HG03571 (cell line): ENCODE measurements around the gene CHRM5.

Experiments used
- ATAC-seq: cut with Tn5 transposase; IDR thresholded peaks from one replicate; pipeline ENCODE4 v1.9.1; 2021; ENCODE audit not compliant: unreplicated experiment

The CHRM5 gene

DNA sequence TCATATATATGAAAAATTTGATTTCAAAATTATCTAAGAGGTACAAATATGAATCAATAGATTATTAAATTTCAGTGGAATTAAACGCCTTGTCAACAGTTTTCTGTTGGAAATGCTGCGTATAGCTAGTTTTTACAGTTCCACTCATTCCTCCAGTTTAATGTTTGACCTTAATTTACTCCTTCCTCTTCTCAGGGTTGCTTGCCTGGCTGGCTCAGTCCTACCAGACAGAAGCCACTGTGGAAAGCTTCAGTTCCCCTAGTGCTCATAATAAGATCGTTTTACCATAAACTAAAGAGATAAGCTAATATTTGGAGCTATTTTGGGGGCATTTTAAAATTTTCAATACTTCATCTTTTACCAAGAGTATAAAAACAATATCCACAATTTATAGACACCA, 110.6 kb downstream of the CHRM5 start:
- no peak for ATAC-seq

DNA sequence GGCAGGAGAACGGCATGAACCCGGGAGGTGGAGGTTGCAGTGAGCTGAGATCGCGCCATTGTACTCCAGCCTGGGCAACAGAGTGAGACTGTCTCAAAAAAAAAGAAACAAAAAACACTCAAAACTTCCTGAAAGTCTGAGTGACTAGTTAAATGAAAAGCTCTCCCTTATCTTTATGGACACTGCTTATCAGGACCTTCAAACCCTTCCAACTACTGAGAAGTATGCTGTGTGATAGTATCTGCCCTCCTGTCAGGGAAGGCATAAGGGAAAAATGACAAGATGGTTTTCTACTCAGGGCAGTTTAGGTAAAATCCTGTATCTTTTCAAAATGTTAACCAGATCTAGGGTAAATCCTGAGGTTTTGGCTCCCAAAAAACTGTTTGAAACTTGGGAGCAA, 111.6 kb downstream of the CHRM5 start:
- no peak for ATAC-seq

- ATAC-seq, result no peak
Measured at GRCh38 chr15:34084086-34084485, 115.8 kb downstream of the CHRM5 start.

DNA sequence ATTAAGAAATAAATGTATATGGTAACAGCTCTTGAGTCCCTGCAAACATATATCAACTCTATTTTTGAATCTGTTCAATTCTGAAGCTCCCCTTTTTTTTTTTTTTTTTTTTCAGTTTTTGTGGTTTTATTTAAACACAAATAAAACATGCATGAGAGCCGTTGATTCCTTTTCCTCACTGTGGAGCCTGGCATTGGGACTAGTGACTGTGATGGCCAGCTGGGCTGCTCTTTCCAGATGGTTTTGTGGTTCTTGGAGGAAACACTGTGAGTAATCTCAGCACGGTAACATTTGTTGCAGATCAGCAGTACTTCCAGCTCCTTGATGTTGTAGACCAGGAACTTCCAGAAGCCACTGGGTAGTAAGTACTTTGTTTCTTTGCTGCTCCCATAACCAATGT, 117.4 kb downstream of the CHRM5 start:
- ATAC-seq, result no peak

DNA sequence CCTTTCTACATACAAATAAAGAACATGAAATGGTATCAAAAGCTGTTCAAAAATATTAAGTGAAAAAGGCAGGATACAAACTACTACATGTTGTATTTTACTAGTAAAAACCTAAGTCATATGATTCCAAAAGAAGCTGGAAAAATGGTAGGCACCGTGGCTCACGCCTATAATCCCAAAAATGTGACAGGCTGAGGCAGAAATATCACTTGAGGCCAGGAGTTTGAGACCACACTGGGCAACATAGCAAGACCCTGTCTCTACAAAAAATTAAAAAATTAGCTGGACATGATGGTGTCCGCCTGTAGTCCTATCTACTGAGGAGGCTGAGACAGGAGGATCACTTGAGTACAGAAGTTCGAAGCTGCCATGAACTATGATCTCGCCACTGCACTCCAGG, 131.6 kb downstream of the CHRM5 start:
- ATAC-seq, result no peak

DNA sequence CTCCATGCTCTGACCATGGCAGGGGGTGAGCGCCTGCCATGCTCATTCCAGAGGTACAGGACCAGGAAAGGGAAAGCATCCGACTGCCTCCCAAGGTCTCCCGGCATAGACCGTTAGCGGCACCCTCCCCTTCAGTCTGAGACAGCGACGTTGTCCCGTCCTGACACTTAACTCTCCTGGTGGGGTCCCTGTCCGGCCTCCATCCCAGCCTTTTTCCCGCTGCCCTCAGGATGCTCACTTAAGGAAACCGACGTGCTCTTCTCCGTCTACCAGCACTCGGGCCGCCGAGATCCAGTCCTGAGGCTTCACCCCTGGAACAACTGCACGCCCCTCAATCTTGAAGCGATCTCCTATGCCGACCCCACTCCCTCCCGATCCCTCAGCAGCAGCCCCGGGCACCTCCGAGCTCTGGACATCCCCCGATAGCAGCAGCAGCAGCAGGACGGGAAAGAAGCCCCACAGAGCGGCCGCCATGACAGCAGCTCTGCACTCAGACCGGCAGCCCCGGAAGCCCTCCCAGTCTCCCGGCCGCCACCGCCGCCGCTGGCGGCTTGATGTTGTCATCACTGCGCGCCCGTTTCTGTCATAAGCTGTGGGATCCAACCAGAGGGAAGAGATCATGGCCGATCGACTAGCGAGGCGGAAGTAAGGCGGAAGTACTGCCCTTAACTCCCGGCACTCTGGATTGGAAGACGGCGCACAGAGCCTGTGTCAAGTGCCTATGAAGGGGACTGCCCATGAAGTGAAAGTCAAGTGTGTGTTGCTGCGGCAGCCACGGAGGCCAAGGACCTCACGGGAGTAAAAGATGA, 133.3 kb downstream of the CHRM5 start, which contains the start of the genes EMC7 and PGBD4:
Gene EMC7, minus strand, starts transcription at position 497 of the 809 bp plus-strand sequence. Its CDS starts 23 bp downstream, at position 474.
Gene PGBD4, plus strand, starts transcription at position 718 of the 809 bp plus-strand sequence. CDS start 449 bp downstream, outside the sequence.
- ATAC-seq, result peak; percentile 97

DNA sequence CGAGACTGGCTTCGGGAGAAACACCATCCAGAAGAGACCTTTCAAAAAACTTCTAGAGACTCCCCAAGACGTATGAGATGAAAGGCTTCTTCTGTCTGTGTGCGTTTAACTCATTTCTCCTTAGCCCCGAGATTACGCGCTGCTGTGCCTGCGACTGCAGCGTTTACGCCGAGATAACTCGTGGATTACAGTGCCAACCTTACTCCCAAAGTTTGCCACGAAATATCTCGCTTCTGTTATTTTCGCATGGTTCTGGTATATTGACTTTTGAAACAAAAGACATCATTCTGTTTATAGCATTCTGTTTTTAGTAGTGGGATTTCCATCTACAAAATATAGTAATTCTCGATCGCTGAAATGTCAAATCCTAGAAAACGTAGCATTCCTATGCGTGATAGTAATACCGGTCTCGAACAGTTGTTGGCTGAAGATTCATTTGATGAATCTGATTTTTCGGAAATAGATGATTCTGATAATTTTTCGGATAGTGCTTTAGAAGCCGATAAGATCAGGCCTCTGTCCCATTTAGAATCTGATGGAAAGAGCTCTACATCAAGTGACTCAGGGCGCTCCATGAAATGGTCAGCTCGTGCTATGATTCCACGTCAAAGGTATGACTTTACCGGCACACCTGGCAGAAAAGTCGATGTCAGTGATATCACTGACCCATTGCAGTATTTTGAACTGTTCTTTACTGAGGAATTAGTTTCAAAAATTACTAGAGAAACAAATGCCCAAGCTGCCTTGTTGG, 134.1 kb downstream of the CHRM5 start:
- no peak for ATAC-seq

DNA sequence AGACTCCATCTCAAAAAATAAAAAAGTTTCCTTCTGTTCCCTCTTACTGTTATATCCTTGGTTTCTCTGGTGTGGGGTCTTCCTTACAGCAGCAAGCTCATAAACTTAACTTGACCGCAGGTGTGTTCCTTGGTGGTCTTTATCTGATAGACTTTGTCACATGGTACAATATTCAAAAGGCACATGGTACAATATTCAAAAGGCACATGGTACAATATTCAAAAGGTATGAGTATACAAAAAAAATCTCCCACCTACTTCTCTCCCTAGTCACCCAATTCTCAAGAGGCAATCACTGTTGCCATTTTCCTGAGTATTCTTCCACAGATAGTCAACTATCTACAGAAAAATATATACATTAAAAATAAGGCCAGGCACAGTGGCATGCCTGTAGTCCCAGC, 138.1 kb downstream of the CHRM5 start:
- ATAC-seq, result no peak

DNA sequence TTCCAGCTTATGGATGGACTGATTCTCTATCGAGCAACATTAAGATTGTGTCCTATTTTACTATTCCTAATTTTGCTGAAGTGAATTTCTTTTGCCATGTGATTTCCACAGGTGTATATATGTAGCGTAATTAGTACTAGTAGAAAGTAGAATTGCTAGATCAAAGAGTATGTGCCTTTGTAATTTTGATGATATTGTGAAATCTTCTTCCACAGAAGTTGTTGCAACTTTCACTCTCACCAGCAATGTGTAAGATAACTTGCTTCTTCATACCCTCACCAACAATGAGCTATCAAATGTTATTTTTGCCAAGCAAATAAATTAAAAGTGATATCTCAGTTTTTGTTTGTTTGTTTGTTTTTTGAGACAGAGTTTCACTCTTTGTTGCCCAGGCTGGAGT, 139.0 kb downstream of the CHRM5 start:
- no peak for ATAC-seq

GRCh38 chr15:34109797-34110663, 141.7 kb downstream of the CHRM5 start:
- ATAC-seq, result no peak

DNA sequence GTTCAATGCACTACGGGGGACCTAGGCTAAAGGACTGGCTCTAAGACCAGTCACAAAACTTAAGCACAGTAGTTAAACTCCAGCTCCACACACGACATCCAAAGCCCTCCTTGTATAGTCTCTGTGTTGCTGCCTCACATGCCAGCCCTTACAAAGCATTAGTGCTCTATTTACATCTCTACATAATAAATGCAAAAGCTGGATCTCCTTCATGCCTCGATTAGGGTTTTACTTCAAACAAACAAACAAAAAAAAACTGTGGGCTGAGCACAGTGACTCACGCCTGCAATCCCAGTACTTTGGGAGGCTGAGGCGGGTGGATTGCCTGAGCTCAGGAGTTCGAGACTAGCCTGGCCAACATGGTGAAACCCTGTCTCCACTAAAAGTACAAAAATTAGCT, 143.2 kb downstream of the CHRM5 start:
- ATAC-seq, result no peak

DNA sequence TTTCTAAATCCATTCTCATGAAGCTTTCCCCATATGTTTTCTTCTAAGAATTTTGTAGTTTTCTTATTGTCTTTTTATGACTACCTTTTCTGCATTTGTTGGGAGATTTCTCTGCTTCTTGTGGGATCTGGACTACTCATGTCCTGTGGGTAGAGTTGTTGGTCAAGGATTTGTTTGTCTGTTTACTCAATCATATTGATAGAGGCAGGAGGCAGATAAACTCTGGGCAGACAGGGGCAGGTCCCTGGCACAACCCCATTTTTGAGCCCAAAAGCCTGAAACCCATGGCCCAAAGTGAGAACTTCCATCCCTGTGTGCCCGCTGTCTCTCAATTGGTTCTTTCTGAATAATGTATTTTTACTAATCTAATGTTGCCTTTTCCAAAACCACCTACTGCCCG, 145.9 kb downstream of the CHRM5 start:
- no peak for ATAC-seq

DNA sequence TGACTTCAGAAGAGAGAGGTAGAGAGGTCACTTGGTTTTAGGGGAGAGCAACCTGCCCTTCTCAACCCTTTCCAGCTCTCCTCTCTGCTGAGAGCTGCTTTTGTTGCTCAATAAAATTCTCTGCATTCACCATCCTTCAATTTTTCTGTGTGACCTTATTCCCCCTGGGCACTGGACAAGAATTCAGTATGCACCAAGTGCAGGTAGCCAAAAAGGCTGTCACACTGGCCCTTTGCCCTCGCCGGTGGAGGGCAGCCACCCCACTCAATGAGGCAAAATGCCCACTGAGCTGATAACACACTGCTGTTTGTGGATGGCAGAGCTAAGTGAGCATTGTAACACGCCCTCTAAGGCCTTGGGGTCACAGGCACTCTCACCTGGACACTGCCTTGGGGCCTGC, 146.4 kb downstream of the CHRM5 start:
- no peak for ATAC-seq

DNA sequence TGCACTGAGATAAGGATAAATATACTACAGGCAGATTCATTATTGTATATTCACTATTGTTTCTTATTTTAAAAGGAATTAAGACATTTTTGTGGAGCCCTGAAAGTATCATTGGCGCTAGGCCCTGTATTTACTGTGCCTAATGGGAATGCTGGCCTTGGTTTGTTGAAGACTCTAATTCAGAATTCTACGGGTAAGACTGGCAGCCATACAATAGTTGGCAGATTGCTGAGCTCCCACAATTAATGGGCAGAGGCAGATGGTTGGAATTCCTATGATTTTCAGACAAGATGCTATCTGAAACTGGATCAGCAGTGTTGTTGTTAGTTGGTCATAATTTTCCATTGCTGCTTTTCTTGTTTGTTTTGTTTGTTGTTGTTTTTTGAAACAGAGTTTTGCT, 148.3 kb downstream of the CHRM5 start:
- ATAC-seq, result no peak
